ENCODE results near the gene SELENOV. TPM values are rescaled to one million over a fixed set of nuclear protein-coding genes. Genes with fewer than 3 reads are reported as not detected.

SELENOV gene
- total and polyA plus RNA-seq, 2 donors (not counting 1 experiment from before 2014, with no cell fraction given) = not detected

DNA sequence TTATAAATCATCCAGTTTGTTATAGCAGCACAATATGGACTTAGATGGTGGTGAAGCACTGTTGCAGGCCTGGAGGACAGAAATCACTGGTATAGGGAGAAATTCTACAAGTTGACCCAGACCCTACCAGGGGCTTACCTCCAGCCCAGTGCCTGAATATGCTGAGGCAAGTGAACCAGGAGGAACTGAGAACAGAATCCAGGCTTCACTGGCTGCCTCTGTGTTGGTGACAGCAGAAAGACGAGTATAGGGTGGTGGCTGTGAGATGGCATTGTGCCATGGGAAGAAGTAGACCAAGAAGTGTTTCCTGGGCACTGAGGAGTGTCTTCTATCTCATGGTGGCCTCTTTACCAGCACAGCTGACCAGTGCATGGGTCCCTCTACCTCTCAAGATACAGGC lies 40.9 kb downstream of the SELENOV start:
- DNase-seq (ENCODE audit: low read depth in 2 of 2) = no peak
- Histone ChIP-seq H4K20me1 (ENCODE audit: control insufficient read depth, extremely low read depth, insufficient read depth, low read length) (no peaks in the 10 kb centered on the region), H3K27ac (ENCODE audit: insufficient read depth, low read length) (no peak overlapping the region), H3K4me3 (replicated peaks in 1 of 4; ENCODE audit: control extremely low read depth in 1 of 4, insufficient read depth in 1 of 4, low read depth in 3 of 4, low read length in 4 of 4) (no peak overlapping the region), H3K27me3 (ENCODE audit: control insufficient read depth, insufficient read depth, low read length) (peaks cover 4% of the 10 kb centered on the region), H3K4me2 (ENCODE audit: extremely low read depth, insufficient read depth, low read length) (no peak overlapping the region), H3K79me2 (ENCODE audit: control insufficient read depth, insufficient read depth, low read length) (no peaks in the 10 kb centered on the region), H3K9me3 (ENCODE audit: control insufficient read depth, insufficient read depth, low read depth, low read length) (no peaks in the 10 kb centered on the region), H2AFZ (ENCODE audit: low read length) (no peak overlapping the region), H3K36me3 (ENCODE audit: control insufficient read depth, insufficient read depth, low read length) (no peaks in the 10 kb centered on the region), H3K4me1 (ENCODE audit: control insufficient read depth, extremely low read depth, insufficient read depth, low read length) (no peaks in the 10 kb centered on the region), H3K9ac (ENCODE audit: insufficient read depth, low read length) (no peak overlapping the region)
- TF ChIP-seq, protein P1, sequence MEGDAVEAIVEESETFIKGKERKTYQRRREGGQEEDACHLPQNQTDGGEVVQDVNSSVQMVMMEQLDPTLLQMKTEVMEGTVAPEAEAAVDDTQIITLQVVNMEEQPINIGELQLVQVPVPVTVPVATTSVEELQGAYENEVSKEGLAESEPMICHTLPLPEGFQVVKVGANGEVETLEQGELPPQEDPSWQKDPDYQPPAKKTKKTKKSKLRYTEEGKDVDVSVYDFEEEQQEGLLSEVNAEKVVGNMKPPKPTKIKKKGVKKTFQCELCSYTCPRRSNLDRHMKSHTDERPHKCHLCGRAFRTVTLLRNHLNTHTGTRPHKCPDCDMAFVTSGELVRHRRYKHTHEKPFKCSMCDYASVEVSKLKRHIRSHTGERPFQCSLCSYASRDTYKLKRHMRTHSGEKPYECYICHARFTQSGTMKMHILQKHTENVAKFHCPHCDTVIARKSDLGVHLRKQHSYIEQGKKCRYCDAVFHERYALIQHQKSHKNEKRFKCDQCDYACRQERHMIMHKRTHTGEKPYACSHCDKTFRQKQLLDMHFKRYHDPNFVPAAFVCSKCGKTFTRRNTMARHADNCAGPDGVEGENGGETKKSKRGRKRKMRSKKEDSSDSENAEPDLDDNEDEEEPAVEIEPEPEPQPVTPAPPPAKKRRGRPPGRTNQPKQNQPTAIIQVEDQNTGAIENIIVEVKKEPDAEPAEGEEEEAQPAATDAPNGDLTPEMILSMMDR (conservative IDR thresholded peaks at IDR 0.05 in 1 of 2, IDR thresholded peaks at IDR 0.05 in 1 of 2; ENCODE audit: low read depth in 1 of 2, low read length in 2 of 2) = no peak
- no peak for TF ChIP-seq EZH2 (IDR thresholded peaks at IDR 0.05; ENCODE audit: low read length, missing control alignments)

DNA sequence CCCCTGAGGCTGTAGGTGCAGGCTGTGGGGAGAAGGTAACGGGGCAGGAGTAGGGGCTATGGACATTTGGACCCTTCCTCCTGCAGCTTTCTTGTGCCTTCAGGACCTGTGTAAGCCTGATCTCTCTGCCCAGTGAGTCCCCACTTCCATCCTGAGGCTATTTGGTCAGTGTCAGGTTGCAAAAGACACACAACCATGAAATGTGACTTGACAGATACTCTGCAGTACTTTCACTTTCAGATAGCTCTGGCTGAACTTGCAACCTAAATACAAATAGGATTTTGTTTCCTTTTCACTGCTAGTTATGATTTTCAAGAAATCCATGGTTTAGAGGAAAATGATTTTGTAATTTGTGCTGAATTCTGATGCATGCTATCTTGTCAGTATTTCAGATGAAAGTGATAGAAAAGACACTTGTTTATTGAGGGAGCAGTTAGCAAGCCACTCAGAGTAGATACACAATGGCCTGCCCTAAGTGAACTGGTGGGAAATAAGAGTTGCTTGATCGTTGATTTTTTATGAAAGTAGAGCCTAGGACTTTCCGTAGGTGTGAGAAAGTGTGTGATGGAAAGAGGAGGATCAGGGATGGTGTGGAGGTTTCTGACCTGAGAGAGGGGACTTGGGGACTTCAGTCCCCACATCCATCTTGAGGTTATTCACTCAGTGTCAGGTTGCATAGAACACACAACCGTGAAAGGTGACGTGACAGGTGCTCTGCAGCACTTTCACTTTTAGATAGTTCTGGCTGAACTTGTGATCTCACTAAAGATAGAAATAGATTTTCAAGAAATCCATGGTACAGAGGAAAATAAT lies 43.1 kb downstream of the SELENOV start:
- TF ChIP-seq EZH2 (IDR thresholded peaks at IDR 0.05; ENCODE audit: low read length, missing control alignments) = no peak
- TF ChIP-seq, protein P1 (conservative IDR thresholded peaks at IDR 0.05 in 1 of 2, IDR thresholded peaks at IDR 0.05 in 1 of 2; ENCODE audit: low read depth in 1 of 2, low read length in 2 of 2) = no peak
- DNase-seq (ENCODE audit: low read depth in 2 of 2) = no peak
- Histone ChIP-seq H3K36me3 (ENCODE audit: control insufficient read depth, insufficient read depth, low read length) (no peaks in the 10 kb centered on the region), H3K9me3 (ENCODE audit: control insufficient read depth, insufficient read depth, low read depth, low read length) (no peaks in the 10 kb centered on the region), H4K20me1 (ENCODE audit: control insufficient read depth, extremely low read depth, insufficient read depth, low read length) (no peaks in the 10 kb centered on the region), H3K4me3 (replicated peaks in 1 of 4; ENCODE audit: control extremely low read depth in 1 of 4, insufficient read depth in 1 of 4, low read depth in 3 of 4, low read length in 4 of 4) (no peak overlapping the region), H3K9ac (ENCODE audit: insufficient read depth, low read length) (no peak overlapping the region), H3K79me2 (ENCODE audit: control insufficient read depth, insufficient read depth, low read length) (no peaks in the 10 kb centered on the region), H2AFZ (ENCODE audit: low read length) (no peak overlapping the region), H3K27ac (ENCODE audit: insufficient read depth, low read length) (no peak overlapping the region), H3K4me1 (ENCODE audit: control insufficient read depth, extremely low read depth, insufficient read depth, low read length) (no peaks in the 10 kb centered on the region), H3K4me2 (ENCODE audit: extremely low read depth, insufficient read depth, low read length) (no peak overlapping the region), H3K27me3 (ENCODE audit: control insufficient read depth, insufficient read depth, low read length) (peaks cover 4% of the 10 kb centered on the region)

DNA sequence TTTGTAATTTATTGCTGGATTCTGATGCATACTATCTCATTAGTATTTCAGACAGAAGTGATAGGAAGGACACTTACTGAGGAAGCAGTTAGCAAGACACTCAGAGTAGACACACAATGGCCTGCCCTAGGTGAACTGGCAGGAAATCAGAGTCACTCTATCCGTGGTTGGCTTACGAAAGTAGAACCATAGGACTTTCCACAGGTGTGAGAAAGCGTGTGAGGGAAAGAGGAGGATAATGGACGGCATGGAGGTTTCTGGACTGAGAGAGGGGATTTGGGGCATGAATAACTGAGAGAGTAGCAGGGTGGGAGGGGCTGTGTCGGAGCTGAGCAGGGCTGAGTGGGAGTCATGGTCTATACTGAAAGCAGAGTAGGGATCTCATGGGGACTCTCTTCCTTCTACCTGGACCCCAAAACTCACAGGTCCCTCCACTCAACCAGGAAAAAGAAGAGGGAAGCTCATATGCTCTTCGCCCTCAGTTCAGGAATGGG lies 43.7 kb downstream of the SELENOV start:
- H3K27me3 ChIP-seq (ENCODE audit: control insufficient read depth, insufficient read depth, low read length) = peaks cover 4% of the 10 kb centered on the region

More for the DNA sequence above, 43.7 kb downstream of the SELENOV start:
- Histone ChIP-seq H4K20me1 (ENCODE audit: control insufficient read depth, extremely low read depth, insufficient read depth, low read length) (no peaks in the 10 kb centered on the region), H3K36me3 (ENCODE audit: control insufficient read depth, insufficient read depth, low read length) (no peaks in the 10 kb centered on the region), H3K4me2 (ENCODE audit: extremely low read depth, insufficient read depth, low read length) (no peak overlapping the region), H3K27ac (ENCODE audit: insufficient read depth, low read length) (no peak overlapping the region), H3K9ac (ENCODE audit: insufficient read depth, low read length) (no peak overlapping the region), H3K4me3 (replicated peaks in 1 of 4; ENCODE audit: control extremely low read depth in 1 of 4, insufficient read depth in 1 of 4, low read depth in 3 of 4, low read length in 4 of 4) (no peak overlapping the region), H2AFZ (ENCODE audit: low read length) (no peak overlapping the region), H3K79me2 (ENCODE audit: control insufficient read depth, insufficient read depth, low read length) (no peaks in the 10 kb centered on the region), H3K9me3 (ENCODE audit: control insufficient read depth, insufficient read depth, low read depth, low read length) (no peaks in the 10 kb centered on the region), H3K4me1 (ENCODE audit: control insufficient read depth, extremely low read depth, insufficient read depth, low read length) (no peaks in the 10 kb centered on the region)
- no peak for DNase-seq (ENCODE audit: low read depth in 2 of 2)
- TF ChIP-seq, protein P1 (conservative IDR thresholded peaks at IDR 0.05 in 1 of 2, IDR thresholded peaks at IDR 0.05 in 1 of 2; ENCODE audit: low read depth in 1 of 2, low read length in 2 of 2) = no peak
- no peak for TF ChIP-seq EZH2 (IDR thresholded peaks at IDR 0.05; ENCODE audit: low read length, missing control alignments)

All from fibroblast of lung (primary cell).